NCI-H2081 treated with DMSO at 0.1 percent for 48 hours (cell line): ENCODE measurements around the gene SRM.
A peak's percentile ranks its signal among the peaks of the same experiment; 100 is the strongest.
"Not testable (repeated sequence)": the region's sequence is repeated elsewhere in the genome, so short reads cannot be mapped to it uniquely, and the experiment has no call there.

Experiments used
- DNase-seq: peaks from one replicate; lab custom pipeline; 2025; lab: John Stamatoyannopoulos, UW

Gene SRM

DNA sequence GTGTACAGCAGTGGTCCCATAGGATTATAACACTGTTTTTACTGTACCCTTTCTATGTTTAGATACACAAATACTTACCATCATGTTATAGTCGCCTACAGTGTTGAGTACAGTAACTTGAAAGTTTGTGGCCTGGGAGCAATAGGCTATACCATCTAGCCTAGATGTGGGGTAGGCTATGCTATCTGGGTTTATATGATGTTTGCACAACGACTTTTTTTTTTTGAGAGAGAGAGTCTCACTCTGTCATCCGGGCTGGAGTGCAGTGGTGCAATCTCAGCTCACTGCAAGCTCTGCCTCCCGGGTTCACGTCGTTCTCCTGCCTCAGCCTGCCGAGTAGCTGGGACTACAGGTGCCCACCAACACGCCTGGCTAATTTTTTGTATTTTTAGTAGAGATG, 40.5 kb downstream of the SRM start:
- DNase-seq = not testable (repeated sequence)

- no peak for DNase-seq
Measured at GRCh38 chr1:11013160-11013531, 46.7 kb downstream of the SRM start.

DNA sequence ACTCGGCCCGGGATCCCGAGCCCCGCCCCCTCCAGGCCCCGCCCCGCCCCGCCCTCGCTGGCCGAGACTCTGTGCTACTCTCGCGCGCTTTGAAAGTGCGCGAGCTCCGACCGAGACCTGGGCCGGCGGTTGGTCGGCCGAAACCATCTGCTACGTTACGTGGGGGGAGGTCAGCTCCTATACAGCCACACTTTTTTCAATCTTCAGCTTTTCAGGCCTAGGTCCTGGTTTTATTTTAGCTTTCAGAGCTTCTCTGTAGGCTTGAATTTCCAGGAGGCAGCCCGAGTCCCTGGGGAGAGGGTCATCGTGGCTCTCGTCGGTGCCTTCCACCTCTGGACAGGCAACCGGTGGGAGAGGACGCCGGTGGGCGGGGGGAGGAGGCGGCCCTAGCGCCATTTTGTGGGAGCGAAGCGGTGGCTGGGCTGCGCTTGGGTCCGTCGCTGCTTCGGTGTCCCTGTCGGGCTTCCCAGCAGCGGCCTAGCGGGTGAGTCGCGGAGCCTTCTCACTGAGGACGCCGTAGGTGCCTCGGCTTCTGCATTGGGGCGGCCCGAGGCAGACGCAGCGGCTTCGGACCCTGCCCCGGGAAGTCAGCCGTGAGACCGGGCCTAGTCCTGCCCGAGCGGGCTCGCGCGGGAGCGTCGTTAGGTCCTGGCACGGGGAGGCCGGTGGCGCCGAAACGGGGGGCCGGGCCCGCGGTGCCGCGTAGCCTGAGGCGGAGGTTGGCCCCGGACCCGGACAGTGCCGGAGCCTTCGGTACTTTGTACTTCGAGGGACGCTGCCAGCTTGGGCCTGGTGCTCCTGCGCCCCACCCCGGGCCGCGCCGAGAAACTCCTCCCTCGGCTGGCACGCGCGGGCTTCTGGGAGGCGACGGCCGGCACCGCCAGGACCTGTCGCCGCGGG, 47.3 kb downstream of the SRM start, which contains the start of gene TARDBP:
TSS of gene TARDBP (plus strand) at position 395 of the 900 bp plus-strand sequence. CDS start 1,074 bp downstream, outside the sequence.
- DNase-seq = peak; percentile 53
